Panc1 (cell line): ENCODE measurements around the gene EHD1.

ENCODE experiments used
- CTCF ChIP-seq: fragments of 450-650 bp; IDR thresholded peaks from 2 replicates; pipeline ENCODE4 v1.5.1; 2017; ENCODE audit warnings: mild to moderate bottlenecking
- POLR2AphosphoS5 ChIP-seq: IDR thresholded peaks from 2 replicates; pipeline ENCODE4 v1.6.1; 2012; ENCODE audit warnings: mild to moderate bottlenecking, low read depth, low read length, moderate library complexity
- TCF7L2 ChIP-seq: IDR thresholded peaks from 2 replicates; pipeline ENCODE4 v1.6.1; 2011; ENCODE audit warnings: mild to moderate bottlenecking, low read depth, low read length, inconsistent platforms
- TF ChIP-seq, protein P1 (sequence below), 2 experiments: IDR thresholded peaks; 2 replicates each; pipeline ENCODE4 v1.6.1; 2011 to 2012; ENCODE audit warnings: low read depth in 2 of 2, control low read depth in 1 of 2, low read length in 1 of 2, mild to moderate bottlenecking in 1 of 2, moderate library complexity in 1 of 2; ENCODE audit not compliant: insufficient read depth in 1 of 2

GRCh38 chr11:64805481-64805880, 72.9 kb downstream of the EHD1 start:
- no peak for TF ChIP-seq CTCF
- no peak for TF ChIP-seq TCF7L2
- no peak for TF ChIP-seq POLR2AphosphoS5
- TF ChIP-seq, protein P1, sequence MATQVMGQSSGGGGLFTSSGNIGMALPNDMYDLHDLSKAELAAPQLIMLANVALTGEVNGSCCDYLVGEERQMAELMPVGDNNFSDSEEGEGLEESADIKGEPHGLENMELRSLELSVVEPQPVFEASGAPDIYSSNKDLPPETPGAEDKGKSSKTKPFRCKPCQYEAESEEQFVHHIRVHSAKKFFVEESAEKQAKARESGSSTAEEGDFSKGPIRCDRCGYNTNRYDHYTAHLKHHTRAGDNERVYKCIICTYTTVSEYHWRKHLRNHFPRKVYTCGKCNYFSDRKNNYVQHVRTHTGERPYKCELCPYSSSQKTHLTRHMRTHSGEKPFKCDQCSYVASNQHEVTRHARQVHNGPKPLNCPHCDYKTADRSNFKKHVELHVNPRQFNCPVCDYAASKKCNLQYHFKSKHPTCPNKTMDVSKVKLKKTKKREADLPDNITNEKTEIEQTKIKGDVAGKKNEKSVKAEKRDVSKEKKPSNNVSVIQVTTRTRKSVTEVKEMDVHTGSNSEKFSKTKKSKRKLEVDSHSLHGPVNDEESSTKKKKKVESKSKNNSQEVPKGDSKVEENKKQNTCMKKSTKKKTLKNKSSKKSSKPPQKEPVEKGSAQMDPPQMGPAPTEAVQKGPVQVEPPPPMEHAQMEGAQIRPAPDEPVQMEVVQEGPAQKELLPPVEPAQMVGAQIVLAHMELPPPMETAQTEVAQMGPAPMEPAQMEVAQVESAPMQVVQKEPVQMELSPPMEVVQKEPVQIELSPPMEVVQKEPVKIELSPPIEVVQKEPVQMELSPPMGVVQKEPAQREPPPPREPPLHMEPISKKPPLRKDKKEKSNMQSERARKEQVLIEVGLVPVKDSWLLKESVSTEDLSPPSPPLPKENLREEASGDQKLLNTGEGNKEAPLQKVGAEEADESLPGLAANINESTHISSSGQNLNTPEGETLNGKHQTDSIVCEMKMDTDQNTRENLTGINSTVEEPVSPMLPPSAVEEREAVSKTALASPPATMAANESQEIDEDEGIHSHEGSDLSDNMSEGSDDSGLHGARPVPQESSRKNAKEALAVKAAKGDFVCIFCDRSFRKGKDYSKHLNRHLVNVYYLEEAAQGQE (IDR thresholded peaks at IDR 0.05; ENCODE audit: insufficient read depth in 1 of 2, low read depth in 2 of 2, low read length in 1 of 2): no peak
